SU-DHL-6 (cell line): Measurements from ENCODE around the gene CCL24.

Source experiments
- EZH2phosphoT487 ChIP-seq: fragments of 200-600 bp; sonication (generic), shearing (Covaris generic); conservative IDR thresholded peaks from 2 replicates; pipeline ENCODE4 v1.6.1; 2018; ENCODE audit warnings: mild to moderate bottlenecking, antibody characterized with exemption, low read length, moderate library complexity, mixed read lengths
- TF ChIP-seq, protein P1 (sequence below): fragments of 200-600 bp; sonication (generic); IDR thresholded peaks from one replicate; pipeline ENCODE4 v1.5.1; 2017; ENCODE audit warnings: antibody characterized with exemption, mild to moderate bottlenecking, low read length, moderate library complexity; ENCODE audit not compliant: insufficient read depth, poor library complexity, severe bottlenecking

DNA sequence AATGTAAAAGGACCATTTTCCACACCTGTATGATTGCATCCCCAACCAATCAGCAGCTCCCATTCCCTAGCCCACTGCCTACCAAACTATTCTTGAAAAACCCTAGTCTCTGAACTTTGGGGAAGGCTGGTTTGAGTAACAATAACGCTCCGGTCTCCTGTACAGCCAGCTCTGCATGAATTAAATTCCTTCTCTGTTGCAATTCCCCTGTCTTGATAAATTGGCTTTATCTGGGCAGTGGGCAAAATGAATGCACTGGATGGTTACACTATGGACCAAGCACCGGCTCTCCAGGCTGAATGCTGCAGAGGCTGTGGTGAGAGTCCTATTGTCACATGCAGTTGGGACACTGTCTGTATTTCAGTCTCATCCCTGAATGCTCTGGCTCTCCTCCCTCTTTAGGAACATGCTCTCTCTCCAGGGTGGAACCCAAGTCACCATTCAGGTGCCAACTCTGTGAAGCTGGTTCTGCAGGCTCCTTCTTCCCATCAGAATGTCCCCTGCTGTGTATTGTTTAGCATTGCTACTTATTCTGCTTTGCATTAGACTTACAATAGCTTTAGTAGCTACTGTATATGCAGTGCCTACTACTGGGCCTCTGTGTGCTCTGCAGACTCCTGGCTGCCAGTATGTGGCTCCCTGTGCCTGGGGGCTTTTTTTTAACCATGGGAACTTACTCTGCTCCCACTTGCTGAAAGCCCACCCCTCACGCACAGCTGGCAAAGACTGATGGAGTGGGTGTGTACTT is 6.9 kb downstream of the CCL24 start:
- TF ChIP-seq, protein P1, sequence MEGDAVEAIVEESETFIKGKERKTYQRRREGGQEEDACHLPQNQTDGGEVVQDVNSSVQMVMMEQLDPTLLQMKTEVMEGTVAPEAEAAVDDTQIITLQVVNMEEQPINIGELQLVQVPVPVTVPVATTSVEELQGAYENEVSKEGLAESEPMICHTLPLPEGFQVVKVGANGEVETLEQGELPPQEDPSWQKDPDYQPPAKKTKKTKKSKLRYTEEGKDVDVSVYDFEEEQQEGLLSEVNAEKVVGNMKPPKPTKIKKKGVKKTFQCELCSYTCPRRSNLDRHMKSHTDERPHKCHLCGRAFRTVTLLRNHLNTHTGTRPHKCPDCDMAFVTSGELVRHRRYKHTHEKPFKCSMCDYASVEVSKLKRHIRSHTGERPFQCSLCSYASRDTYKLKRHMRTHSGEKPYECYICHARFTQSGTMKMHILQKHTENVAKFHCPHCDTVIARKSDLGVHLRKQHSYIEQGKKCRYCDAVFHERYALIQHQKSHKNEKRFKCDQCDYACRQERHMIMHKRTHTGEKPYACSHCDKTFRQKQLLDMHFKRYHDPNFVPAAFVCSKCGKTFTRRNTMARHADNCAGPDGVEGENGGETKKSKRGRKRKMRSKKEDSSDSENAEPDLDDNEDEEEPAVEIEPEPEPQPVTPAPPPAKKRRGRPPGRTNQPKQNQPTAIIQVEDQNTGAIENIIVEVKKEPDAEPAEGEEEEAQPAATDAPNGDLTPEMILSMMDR, result no peak
- no peak for TF ChIP-seq EZH2phosphoT487
